ENCODE measurements around the gene SLC1A2. TPM values are rescaled to one million over a fixed set of nuclear protein-coding genes. Genes with fewer than 3 reads are reported as not detected.

Gene SLC1A2
- total RNA-seq, 1 experiment from 2014 or later = 0.25 TPM

DNA sequence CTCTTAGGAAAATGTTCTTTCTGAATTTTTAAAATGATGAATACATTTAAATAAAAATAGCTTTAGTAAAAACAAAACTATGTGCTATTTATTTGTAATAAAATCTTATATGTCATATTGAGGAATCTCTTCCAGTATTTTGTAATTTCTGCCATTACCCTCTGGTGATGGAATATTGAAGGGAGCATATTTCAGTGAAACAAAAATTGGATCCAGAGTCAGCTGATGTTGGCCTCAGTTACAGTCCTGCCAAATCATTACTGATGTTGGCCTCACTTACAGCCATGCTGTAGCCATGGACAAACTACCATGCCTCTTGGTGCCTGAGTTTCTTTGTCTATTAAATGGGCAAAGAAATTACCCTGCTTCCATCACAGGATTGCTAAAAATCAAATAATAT lies 133.2 kb downstream of the SLC1A2 start:
- no peaks in the 10 kb centered on the region for H3K27me3 ChIP-seq (ENCODE audit: insufficient read depth, low read length)
- intact Hi-C loops (cut with micrococcal nuclease) = no loop called here
- no peak overlapping the region for H3K27ac ChIP-seq (ENCODE audit: low read depth, low read length)
- CTCF ChIA-PET = no interaction called here
- DNase-seq (ENCODE audit: low read depth, low spot score) (no peak), ATAC-seq (no peak)
- no peaks in the 10 kb centered on the region for H3K79me2 ChIP-seq (ENCODE audit: insufficient read depth, low read length)
- no peaks in the 10 kb centered on the region for H3K9me3 ChIP-seq (ENCODE audit: control insufficient read depth in 1 of 2, insufficient read depth in 1 of 2, low read depth in 1 of 2, low read length in 2 of 2)
- no peak overlapping the region for H3K4me2 ChIP-seq (ENCODE audit: low read length)
- H3K4me1 ChIP-seq (ENCODE audit: control insufficient read depth in 1 of 2, insufficient read depth in 2 of 2, low read length in 2 of 2) = 0 out of 4 replicates have a peak, but pooled peaks cover 0 to 3% of the 10 kb centered on the region in 2 experiments
- no peaks in the 10 kb centered on the region for H3K9me2 ChIP-seq (ENCODE audit: insufficient read depth)
- H3K9ac ChIP-seq (ENCODE audit: low read length) = no peak overlapping the region
- no TSS peak for BruUV-seq (replicated peaks)
- H2AFZ ChIP-seq (ENCODE audit: low read depth, low read length, poor library complexity, severe bottlenecking) = no peak overlapping the region
- POLR2A ChIA-PET = no interaction called here
- RAD21 ChIA-PET (ENCODE audit: low non-redundant PET in 1 of 2, low total read pairs in 2 of 2, uncharacterized antibody in 2 of 2, unreplicated experiment in 2 of 2) = no interaction called here
- H4K20me1 ChIP-seq (ENCODE audit: insufficient read depth) = no peaks in the 10 kb centered on the region
- TF ChIP-seq CBX3 (IDR thresholded peaks at IDR 0.05; ENCODE audit: low read depth) (no peak), CEBPB (IDR thresholded peaks at IDR 0.05; ENCODE audit: low read depth) (no peak), SIN3A (IDR thresholded peaks at IDR 0.05; ENCODE audit: low read depth) (no peak), FOSL1 (IDR thresholded peaks at IDR 0.05; ENCODE audit: low read depth) (no peak), POLR2A (IDR thresholded peaks at IDR 0.05; ENCODE audit: borderline replicate concordance, extremely low read depth, insufficient read depth, insufficient read length) (no peak), ZFX (IDR thresholded peaks at IDR 0.05) (no peak), RAD21 (IDR thresholded peaks at IDR 0.05; ENCODE audit: low read depth) (no peak), CTCF (IDR thresholded peaks at IDR 0.05 in 2 of 3, conservative IDR thresholded peaks at IDR 0.05 in 1 of 3; ENCODE audit: borderline replicate concordance in 1 of 3, insufficient read depth in 1 of 3, low read depth in 2 of 3, low read length in 2 of 3) (no peak), YY1 (IDR thresholded peaks at IDR 0.05; ENCODE audit: extremely low read depth, insufficient replicate concordance, low read depth, low read length) (no peak), JUND (IDR thresholded peaks at IDR 0.05) (no peak), EZH2 (IDR thresholded peaks at IDR 0.05) (no peak), POLR2AphosphoS5 (IDR thresholded peaks at IDR 0.05; ENCODE audit: low read depth, low read length) (no peak), TCF7L2 (IDR thresholded peaks at IDR 0.05; ENCODE audit: borderline replicate concordance, extremely low read depth, insufficient read depth, insufficient read length) (no peak)
- H3K4me3 ChIP-seq (replicated peaks in 1 of 2; ENCODE audit: low read depth in 1 of 2, low read length in 2 of 2) = no peak overlapping the region
- no peaks in the 10 kb centered on the region for H3K36me3 ChIP-seq (ENCODE audit: control insufficient read depth in 1 of 2, insufficient read depth in 2 of 2, low read length in 2 of 2)

Data from HCT116 (cell line).